Fibroblast of mammary gland (primary cell): ENCODE data around the gene CLEC4M.

Experiments
- DNase-seq: peaks from one replicate; pipeline ENCODE4 v3.0.0-alpha.2; 2010; ENCODE audit warnings: low read depth
- H3K4me3 ChIP-seq: 2 replicates; pipeline ENCODE4 v1.5.1; 2011; ENCODE audit warnings: low read depth, mild to moderate bottlenecking, low read length, moderate library complexity; ENCODE audit not compliant: control insufficient read depth
- CTCF ChIP-seq: conservative IDR thresholded peaks from 2 replicates; pipeline ENCODE4 v1.5.1; 2011; ENCODE audit warnings: low read depth, low read length, inconsistent platforms; ENCODE audit not compliant: control insufficient read depth, insufficient read depth

Gene CLEC4M

GRCh38 chr19:7762719-7763293 lies at the start of gene CLEC4M:
Gene CLEC4M, plus strand, starts transcription at chr19:7763243. Its CDS starts 24 bp downstream, at chr19:7763267.
- no peak within 1 kb of the TSS for H3K4me3 ChIP-seq
- no peak for DNase-seq
- TF ChIP-seq CTCF, result no peak

GRCh38 chr19:7715671-7716070 lies 47.4 kb upstream of the CLEC4M start:
- no peak for TF ChIP-seq CTCF
- no peak overlapping the region for H3K4me3 ChIP-seq

GRCh38 chr19:7716762-7717161 lies 46.3 kb upstream of the CLEC4M start:
- TF ChIP-seq CTCF, result no peak
- no peak for DNase-seq
- no peak overlapping the region for H3K4me3 ChIP-seq

More at GRCh38 chr19:7715671-7716070, 47.4 kb upstream of the CLEC4M start:
- DNase-seq, result no peak

- H3K4me3 ChIP-seq, result no peak overlapping the region
Measured at GRCh38 chr19:7718668-7719067, 44.4 kb upstream of the CLEC4M start.

DNA sequence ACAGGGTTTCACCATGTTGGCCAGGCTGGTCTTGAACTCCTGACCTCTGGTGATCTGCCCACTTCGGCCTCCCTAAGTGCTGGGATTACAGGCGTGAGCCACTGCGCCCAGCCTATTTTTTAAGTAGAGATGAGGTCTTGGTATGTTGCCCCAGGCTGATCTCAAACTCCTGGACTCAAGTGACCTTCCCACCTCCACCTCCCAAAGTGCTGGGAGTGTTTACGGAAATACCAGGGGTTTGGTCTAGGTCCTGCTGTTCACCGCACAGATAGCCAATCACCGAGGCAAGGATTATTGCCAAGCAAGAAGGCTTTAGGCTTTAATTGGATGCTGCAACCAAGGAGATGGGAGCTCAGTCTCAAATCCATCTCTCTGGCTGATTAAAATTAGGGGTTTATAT lies 42.7 kb upstream of the CLEC4M start:
- DNase-seq, result no peak
- H3K4me3 ChIP-seq, result no peak overlapping the region
- no peak for TF ChIP-seq CTCF

More at GRCh38 chr19:7718668-7719067, 44.4 kb upstream of the CLEC4M start:
- DNase-seq, result no peak
- no peak for TF ChIP-seq CTCF

- no peak for TF ChIP-seq CTCF
- H3K4me3 ChIP-seq, result no peak overlapping the region
- no peak for DNase-seq
Measured at GRCh38 chr19:7722231-7722651, 40.8 kb upstream of the CLEC4M start.

- no peak overlapping the region for H3K4me3 ChIP-seq
- no peak for TF ChIP-seq CTCF
- DNase-seq, result no peak
Measured at GRCh38 chr19:7725791-7726190, 37.3 kb upstream of the CLEC4M start.
